IMR-90 (cell line): ENCODE measurements around the gene RPS3. TPM values are rescaled to one million over a fixed set of nuclear protein-coding genes. Genes with fewer than 3 reads are reported as not detected.

Experiments used
- ATAC-seq: fragments of 200-7000 bp; cut with Tn5 transposase; 2 replicates; pipeline ENCODE4 v1.9.1; 2020; ENCODE audit warnings: low read depth, mild to moderate bottlenecking, moderate library complexity
- BruUV-seq: library from RNA; stranded (reverse); fragments of 400-500 nt; replicated peaks from 2 replicates; lab custom pipeline; 2021; lab: Mats Ljungman, UMichigan
- CTCF ChIA-PET: fragments of 300-600 bp; formaldehyde crosslinking; extraction: SDS; loops from one replicate; lab custom pipeline; 2021; ENCODE audit warnings: antibody characterized with exemption; lab: Yijun Ruan, JAX
- POLR2A ChIA-PET: fragments of 300-600 bp; sonication (Branson Sonifier 250); formaldehyde crosslinking; loops from one replicate; lab custom pipeline; 2022; ENCODE audit warnings: antibody characterized with exemption; ENCODE audit not compliant: unreplicated experiment; lab: Charles Lee
- DNase-seq: peaks from one replicate; pipeline ENCODE4 v3.0.0; 2013
- H2AFZ ChIP-seq: replicated peaks from 2 replicates; pipeline ENCODE3; 2013; ENCODE audit warnings: low read length, mild to moderate bottlenecking; ENCODE audit not compliant: poor library complexity
- H2AK5ac ChIP-seq: 2 replicates; pipeline ENCODE4 v1.6.1; 2013; ENCODE audit warnings: low read depth, low read length, inconsistent platforms
- H2AK9ac ChIP-seq: replicated peaks from 2 replicates; pipeline ENCODE3; 2013; ENCODE audit warnings: mild to moderate bottlenecking, low read depth, low read length, moderate library complexity; ENCODE audit not compliant: poor library complexity
- H2BK120ac ChIP-seq: 2 replicates; pipeline ENCODE4 v1.6.1; 2013; ENCODE audit warnings: low read depth, low read length, inconsistent platforms
- H2BK15ac ChIP-seq: 3 replicates; pipeline ENCODE4 v1.6.1; 2013; ENCODE audit warnings: low read depth, low read length, inconsistent platforms
- H2BK20ac ChIP-seq: 2 replicates; pipeline ENCODE4 v1.6.1; 2013; ENCODE audit warnings: low read depth, mild to moderate bottlenecking, inconsistent platforms, low read length, moderate library complexity
- H2BK5ac ChIP-seq: 2 replicates; pipeline ENCODE4 v1.6.1; 2013; ENCODE audit warnings: mild to moderate bottlenecking, low read depth, low read length, inconsistent platforms; ENCODE audit not compliant: poor library complexity, severe bottlenecking
- H3K14ac ChIP-seq: replicated peaks from 2 replicates; pipeline ENCODE4 v1.6.1; 2013; ENCODE audit warnings: low read depth, low read length, inconsistent platforms
- H3K18ac ChIP-seq: 2 replicates; pipeline ENCODE4 v1.6.1; 2013; ENCODE audit warnings: low read depth, low read length, control low read depth
- H3K23ac ChIP-seq: 2 replicates; pipeline ENCODE4 v1.6.1; 2013; ENCODE audit warnings: low read depth, low read length, inconsistent platforms
- H3K27ac ChIP-seq: 2 replicates; pipeline ENCODE4 v1.5.1; 2013; ENCODE audit warnings: mild to moderate bottlenecking, control low read depth, low read length; ENCODE audit not compliant: insufficient read depth
- H3K27me3 ChIP-seq: 2 replicates; pipeline ENCODE4 v1.6.1; 2013; ENCODE audit warnings: low read length; ENCODE audit not compliant: control insufficient read depth, insufficient read depth
- H3K36me3 ChIP-seq: 2 replicates; pipeline ENCODE4 v1.6.1; 2013; ENCODE audit warnings: low read length, mixed read lengths; ENCODE audit not compliant: control insufficient read depth, insufficient read depth
- H3K4ac ChIP-seq: 2 replicates; pipeline ENCODE4 v1.6.1; 2013; ENCODE audit warnings: low read depth, low read length, inconsistent platforms
- H3K4me1 ChIP-seq: 2 replicates; pipeline ENCODE4 v1.6.1; 2013; ENCODE audit warnings: low read length, mixed read lengths; ENCODE audit not compliant: control insufficient read depth, insufficient read depth
- H3K4me2 ChIP-seq: 2 replicates; pipeline ENCODE4 v1.6.1; 2013; ENCODE audit warnings: low read depth, mild to moderate bottlenecking, control low read depth, low read length, moderate library complexity
- H3K4me3 ChIP-seq: 2 replicates; pipeline ENCODE4 v1.5.1; 2013; ENCODE audit warnings: low read depth, mild to moderate bottlenecking, control low read depth, low read length, moderate library complexity; ENCODE audit not compliant: insufficient read depth
- H3K56ac ChIP-seq: 2 replicates; pipeline ENCODE4 v1.6.1; 2013; ENCODE audit warnings: low read length, inconsistent platforms; ENCODE audit not compliant: insufficient read depth; ENCODE audit errors: extremely low read depth
- H3K79me1 ChIP-seq, 2 experiments: 2 replicates each; pipeline ENCODE4 v1.6.1; 2013; ENCODE audit warnings: low read length in 2 of 2, inconsistent platforms in 1 of 2, low read depth in 1 of 2
- H3K9ac ChIP-seq: 2 replicates; pipeline ENCODE4 v1.6.1; 2013; ENCODE audit warnings: low read depth, low read length, control low read depth
- H3K9me1 ChIP-seq: 2 replicates; pipeline ENCODE4 v1.6.1; 2013; ENCODE audit warnings: low read length, inconsistent platforms; ENCODE audit not compliant: insufficient read depth
- H3K9me3 ChIP-seq: 2 replicates; pipeline ENCODE4 v1.6.1; 2013; ENCODE audit warnings: low read length; ENCODE audit not compliant: control insufficient read depth, insufficient read depth
- H4K20me1 ChIP-seq: 2 replicates; pipeline ENCODE4 v1.6.1; 2013; ENCODE audit warnings: low read length, inconsistent platforms; ENCODE audit not compliant: insufficient read depth
- H4K5ac ChIP-seq: 2 replicates; pipeline ENCODE4 v1.6.1; 2013; ENCODE audit warnings: mild to moderate bottlenecking, low read depth, low read length, control low read depth
- H4K8ac ChIP-seq, 2 experiments: 2 replicates each; pipeline ENCODE4 v1.6.1; 2013; ENCODE audit warnings: low read depth in 2 of 2, low read length in 2 of 2, control low read depth in 1 of 2, inconsistent platforms in 1 of 2
- H4K91ac ChIP-seq: 2 replicates; pipeline ENCODE4 v1.6.1; 2013; ENCODE audit warnings: low read depth, low read length, inconsistent platforms; ENCODE audit not compliant: insufficient read depth
- BHLHE40 ChIP-seq: fragments of 150-350 bp; IDR thresholded peaks from 2 replicates; pipeline ENCODE4 v1.6.1; 2016; ENCODE audit warnings: mild to moderate bottlenecking, low read depth, low read length
- CHD1 ChIP-seq: IDR thresholded peaks from 2 replicates; pipeline ENCODE4 v1.6.1; 2012; ENCODE audit warnings: low read depth, low read length, improper control_type of control experiment
- FOS ChIP-seq: fragments of 150-350 bp; IDR thresholded peaks from 2 replicates; pipeline ENCODE4 v1.6.1; 2016; ENCODE audit warnings: low read depth, low read length
- MAZ ChIP-seq: IDR thresholded peaks from 2 replicates; pipeline ENCODE4 v1.6.1; 2012; ENCODE audit warnings: low read depth, mild to moderate bottlenecking, low read length, improper control_type of control experiment, moderate library complexity, borderline replicate concordance
- MXI1 ChIP-seq: IDR thresholded peaks from 2 replicates; pipeline ENCODE4 v1.6.1; 2012; ENCODE audit warnings: low read depth, mild to moderate bottlenecking, low read length, moderate library complexity, borderline replicate concordance
- POLR2A ChIP-seq: IDR thresholded peaks from 2 replicates; pipeline ENCODE4 v1.6.1; 2012; ENCODE audit warnings: mild to moderate bottlenecking, low read depth, low read length
- RCOR1 ChIP-seq: IDR thresholded peaks from 2 replicates; pipeline ENCODE4 v1.6.1; 2012; ENCODE audit warnings: mild to moderate bottlenecking, low read length, improper control_type of control experiment; ENCODE audit not compliant: insufficient replicate concordance
- RFX5 ChIP-seq: IDR thresholded peaks from 2 replicates; pipeline ENCODE4 v1.8.0; 2012; ENCODE audit warnings: low read depth, mild to moderate bottlenecking, low read length, moderate library complexity
- SMC3 ChIP-seq: fragments of 150-350 bp; IDR thresholded peaks from 2 replicates; pipeline ENCODE4 v1.6.1; 2016; ENCODE audit warnings: low read depth, mild to moderate bottlenecking, antibody characterized with exemption, low read length, moderate library complexity
- WGBS, 2 experiments: methylation state at CpG; one replicate each; pipeline versions ENCODE4 v1.1.5 to v1.1.7; 2013; ENCODE audit warnings: missing lambda C conversion rate in 2 of 2; ENCODE audit not compliant: insufficient read length in 1 of 2; ENCODE audit errors: extremely low coverage in 2 of 2; 5-methylcytosine and 5-hydroxymethylcytosine counted together
- dilution Hi-C: fragments of 300-500 bp; cut with HindIII; formaldehyde crosslinking; loops from one replicate; pipeline ENCODE4 v1.14.3; 2018; ENCODE audit warnings: low sequenced_read_pairs; ENCODE audit not compliant: unreplicated experiment
- in situ Hi-C: fragments of 300-500 bp; cut with MboI; formaldehyde crosslinking; loops from 3 replicates; pipeline ENCODE4 v1.14.3; 2019; ENCODE audit warnings: low sequenced_read_pairs, inconsistent platforms, mixed read lengths
- intact Hi-C: fragments of 100-400 bp; cut with micrococcal nuclease; formaldehyde crosslinking; loops from 2 replicates; pipeline ENCODE4 v1.10.0; 2022
- polyA plus RNA-seq, 3 experiments: library from polyadenylated mRNA; depleted of rRNA; stranded (reverse); fragments of >200 nt; gene quantifications; 2 replicates each; pipeline ENCODE4 v1.2.3, GENCODE V29; 2012; ENCODE audit warnings: low replicate concordance in 1 of 3
- total RNA-seq: library from RNA; depleted of rRNA; stranded (reverse); fragments of >200 nt; gene quantifications from 2 replicates; pipeline ENCODE4 v1.2.3, GENCODE V29; 2012
- TF ChIP-seq, protein P1 (sequence below): fragments of 150-350 bp; IDR thresholded peaks from 2 replicates; pipeline ENCODE4 v1.6.1; 2016; ENCODE audit warnings: low read depth, mild to moderate bottlenecking, low read length, moderate library complexity, borderline replicate concordance

The RPS3 gene
- total and polyA plus RNA-seq, 2 of the 4 experiments (the other 2 are of a cell fraction): 2,360 to 2,477 TPM

- Histone ChIP-seq H3K23ac (no peak overlapping the region), H3K4ac (no peak overlapping the region), H2BK15ac (no peak overlapping the region), H3K9me3 (no peaks in the 10 kb centered on the region), H2BK20ac (no peak overlapping the region), H3K27me3 (peaks cover 7% of the 10 kb centered on the region), H3K18ac (no peak overlapping the region), H4K8ac (no peak overlapping the region), H3K4me1 (peaks cover 14% of the 10 kb centered on the region), H4K5ac (no peak overlapping the region), H3K56ac (no peak overlapping the region), H3K14ac (no peak overlapping the region), H3K79me1 (peaks cover 0 to 11% of the 10 kb centered on the region in 2 experiments; a peak in 2 of 4 replicates), H4K20me1 (no peaks in the 10 kb centered on the region), H2AK9ac (no peak overlapping the region), H3K9me1 (peaks cover 8% of the 10 kb centered on the region), H3K4me3 (no peak overlapping the region), H2AK5ac (no peak overlapping the region), H3K9ac (no peak overlapping the region), H3K36me3 (no peaks in the 10 kb centered on the region), H3K27ac (no peak overlapping the region), H2BK5ac (no peak overlapping the region), H2AFZ (no peak overlapping the region), H4K91ac (no peak overlapping the region), H2BK120ac (no peak overlapping the region), H3K4me2 (no peak overlapping the region)
- CTCF ChIA-PET: interaction anchor here (0.6 kb wide), 1 partner anchor 14 kb away, joined by 3 read pairs; no protein-coding TSS in a partner anchor
- intact Hi-C loops (no loop called here), in situ Hi-C loops (no loop called here), dilution Hi-C loops (no loop called here)
- WGBS, 2 experiments: 92% methylated on average over 3 of the region's 10 CpGs; no CpG with 5 or more reads in 1 of the 2 experiments
- DNase-seq (no peak), ATAC-seq (no peak)
- TF ChIP-seq SMC3 (no peak), RCOR1 (no peak), BHLHE40 (no peak), FOS (no peak), POLR2A (no peak), MXI1 (no peak), RFX5 (no peak), MAZ (no peak), CHD1 (no peak)
- TF ChIP-seq, protein P1, sequence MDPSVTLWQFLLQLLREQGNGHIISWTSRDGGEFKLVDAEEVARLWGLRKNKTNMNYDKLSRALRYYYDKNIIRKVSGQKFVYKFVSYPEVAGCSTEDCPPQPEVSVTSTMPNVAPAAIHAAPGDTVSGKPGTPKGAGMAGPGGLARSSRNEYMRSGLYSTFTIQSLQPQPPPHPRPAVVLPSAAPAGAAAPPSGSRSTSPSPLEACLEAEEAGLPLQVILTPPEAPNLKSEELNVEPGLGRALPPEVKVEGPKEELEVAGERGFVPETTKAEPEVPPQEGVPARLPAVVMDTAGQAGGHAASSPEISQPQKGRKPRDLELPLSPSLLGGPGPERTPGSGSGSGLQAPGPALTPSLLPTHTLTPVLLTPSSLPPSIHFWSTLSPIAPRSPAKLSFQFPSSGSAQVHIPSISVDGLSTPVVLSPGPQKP: no peak
- POLR2A ChIA-PET: no interaction called here
- BruUV-seq: no TSS peak
Measured at GRCh38 chr11:75355051-75355450, 44.3 kb upstream of the RPS3 start.
